ENCODE results near the gene TMEM215.

GRCh38 chr9:32737378-32737777, 46.0 kb upstream of the TMEM215 start:
- TF ChIP-seq, protein P1, sequence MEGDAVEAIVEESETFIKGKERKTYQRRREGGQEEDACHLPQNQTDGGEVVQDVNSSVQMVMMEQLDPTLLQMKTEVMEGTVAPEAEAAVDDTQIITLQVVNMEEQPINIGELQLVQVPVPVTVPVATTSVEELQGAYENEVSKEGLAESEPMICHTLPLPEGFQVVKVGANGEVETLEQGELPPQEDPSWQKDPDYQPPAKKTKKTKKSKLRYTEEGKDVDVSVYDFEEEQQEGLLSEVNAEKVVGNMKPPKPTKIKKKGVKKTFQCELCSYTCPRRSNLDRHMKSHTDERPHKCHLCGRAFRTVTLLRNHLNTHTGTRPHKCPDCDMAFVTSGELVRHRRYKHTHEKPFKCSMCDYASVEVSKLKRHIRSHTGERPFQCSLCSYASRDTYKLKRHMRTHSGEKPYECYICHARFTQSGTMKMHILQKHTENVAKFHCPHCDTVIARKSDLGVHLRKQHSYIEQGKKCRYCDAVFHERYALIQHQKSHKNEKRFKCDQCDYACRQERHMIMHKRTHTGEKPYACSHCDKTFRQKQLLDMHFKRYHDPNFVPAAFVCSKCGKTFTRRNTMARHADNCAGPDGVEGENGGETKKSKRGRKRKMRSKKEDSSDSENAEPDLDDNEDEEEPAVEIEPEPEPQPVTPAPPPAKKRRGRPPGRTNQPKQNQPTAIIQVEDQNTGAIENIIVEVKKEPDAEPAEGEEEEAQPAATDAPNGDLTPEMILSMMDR (IDR thresholded peaks at IDR 0.05), result no peak
- no peak for TF ChIP-seq POLR2A (IDR thresholded peaks at IDR 0.05)
- no peak for TF ChIP-seq EP300 (IDR thresholded peaks at IDR 0.05)
